ENCODE results near the gene BLVRB. TPM values are rescaled to one million over a fixed set of nuclear protein-coding genes. Genes with fewer than 3 reads are reported as not detected.

The BLVRB gene
- total and polyA plus RNA-seq, 9 of the 15 experiments (the other 6 are each of a cell fraction or from before 2014, with no cell fraction given), result 81.1 to 749 (median 331) TPM

DNA sequence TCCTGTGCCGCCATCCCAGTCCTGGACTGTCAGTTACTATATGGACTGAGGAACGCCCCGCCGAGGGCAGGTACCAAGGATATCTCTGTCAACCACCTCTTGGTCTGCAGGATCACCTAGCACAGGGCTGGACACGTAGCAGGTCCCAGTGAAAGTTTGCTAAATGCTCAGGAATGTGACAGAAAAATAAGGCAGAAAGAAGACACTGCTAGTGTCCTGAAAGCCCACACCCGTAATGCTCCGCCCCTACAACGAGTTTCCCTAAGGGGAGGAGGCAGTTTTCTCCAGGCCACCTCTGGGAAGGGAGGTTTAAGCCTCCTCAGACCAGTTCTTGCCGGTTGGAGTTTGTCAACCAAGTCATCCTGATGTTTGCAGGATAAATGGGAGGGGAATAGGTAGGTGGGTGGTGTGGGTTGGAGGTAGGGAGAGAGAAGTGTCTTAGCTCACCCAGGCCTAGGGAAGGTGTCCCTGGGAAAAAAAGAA lies 19.7 kb downstream of the BLVRB start (continued):
- no peak for TF ChIP-seq ZBTB40 (IDR thresholded peaks at IDR 0.05)
- TF ChIP-seq ZBTB40 (CRISPR knock-in tag; IDR thresholded peaks at IDR 0.05), result no peak
- no peak for TF ChIP-seq ZNF212 (CRISPR knock-in tag; IDR thresholded peaks at IDR 0.05)
- no peak for TF ChIP-seq HDGF (IDR thresholded peaks at IDR 0.05)
- TF ChIP-seq TAF1 (IDR thresholded peaks at IDR 0.05; ENCODE audit: control insufficient read depth, extremely low read depth, insufficient read depth, low read length, severe bottlenecking), result no peak
- TF ChIP-seq CCAR2 (IDR thresholded peaks at IDR 0.05; ENCODE audit: low read depth, low read length), result no peak
- TF ChIP-seq PKNOX1 (IDR thresholded peaks at IDR 0.05), result peak; percentile 54
- no peak for TF ChIP-seq ZNF143 (CRISPR knock-in tag; IDR thresholded peaks at IDR 0.05)
- no peak for TF ChIP-seq FOS (IDR thresholded peaks at IDR 0.05; ENCODE audit: extremely low read depth, insufficient read length)
- no peak for TF ChIP-seq CBX2 (IDR thresholded peaks at IDR 0.05; ENCODE audit: insufficient read depth, low read length, poor library complexity, severe bottlenecking)
- TF ChIP-seq C11orf30 (IDR thresholded peaks at IDR 0.05; ENCODE audit: low read depth), result no peak
- TF ChIP-seq GATAD2B (IDR thresholded peaks at IDR 0.05; ENCODE audit: borderline replicate concordance), result no peak
- no peak for TF ChIP-seq PURB (CRISPR knock-in tag; IDR thresholded peaks at IDR 0.05; ENCODE audit: low read depth)
- TF ChIP-seq SMAD3 (CRISPR knock-in tag; conservative IDR thresholded peaks at IDR 0.05), result no peak
- TF ChIP-seq ZNF280B (CRISPR knock-in tag; IDR thresholded peaks at IDR 0.05), result no peak
- no peak for TF ChIP-seq HMGN3 (IDR thresholded peaks at IDR 0.05; ENCODE audit: borderline replicate concordance, extremely low read depth, insufficient read length, low read depth, low read length)
- TF ChIP-seq DPF2 (IDR thresholded peaks at IDR 0.05), result peak; percentile 74
- TF ChIP-seq SAFB2 (IDR thresholded peaks at IDR 0.05; ENCODE audit: borderline replicate concordance, low read depth, low read length, severe bottlenecking), result no peak
- TF ChIP-seq BCOR (IDR thresholded peaks at IDR 0.05), result peak; percentile 92

Measured in K562 (cell line).